K562 (cell line): ENCODE data around the gene CD302. TPM values are rescaled to one million over a fixed set of nuclear protein-coding genes. Genes with fewer than 3 reads are reported as not detected.

Source experiments
- ATAC-seq: fragments of 200-7000 bp; cut with Tn5 transposase; 3 replicates; pipeline ENCODE4 v1.9.1; 2020; ENCODE audit warnings: moderate library complexity
- BruUV-seq: library from RNA; stranded (reverse); fragments of 400-500 nt; replicated peaks from 2 replicates; lab custom pipeline; 2021; lab: Mats Ljungman, UMichigan
- CTCF ChIA-PET: fragments of 300-600 bp; formaldehyde crosslinking; extraction: SDS; loops from one replicate; lab custom pipeline; 2021; ENCODE audit warnings: low intra/inter-chr PET ratio; lab: Yijun Ruan, JAX
- POLR2A ChIA-PET: fragments of 300-600, 350-650 bp; sonication (Branson Sonifier 250); formaldehyde crosslinking; extraction: SDS; loops from one replicate; lab custom pipeline; 2021; ENCODE audit warnings: antibody characterized with exemption, inconsistent platforms; lab: Yijun Ruan, JAX
- DNase-seq, 4 experiments: peaks; one replicate each; pipeline versions ENCODE4 v3.0.0 to v3.0.0-alpha.2; 2011 to 2018; ENCODE audit warnings: low spot score in 3 of 4, mixed read lengths in 3 of 4; ENCODE audit errors: extremely low read depth in 1 of 4
- FAIRE-seq: peaks from 2 replicates; lab custom pipeline; 2011; peaks lifted over from hg19 to GRCh38; lab: Jason Lieb, UNC
- H2AFZ ChIP-seq: 2 replicates; pipeline ENCODE4 v1.6.0; 2011; ENCODE audit warnings: low read depth, low read length, control low read depth, inconsistent platforms
- H3K27ac ChIP-seq: fragments of 200-600 bp; 3 replicates; pipeline ENCODE4 v1.8.0; 2011; ENCODE audit warnings: low read depth, mild to moderate bottlenecking, control low read depth, inconsistent platforms, low read length, moderate library complexity, mixed read lengths; ENCODE audit errors: extremely low read depth
- H3K27me3 ChIP-seq, 2 experiments: fragments of 300-600 bp in 1 of 2; 2 replicates in 1 of 2; 3 replicates in 1 of 2; pipeline versions ENCODE4 v1.6.0 to v1.8.0; 2011; ENCODE audit warnings: inconsistent platforms in 2 of 2, low read length in 2 of 2, mild to moderate bottlenecking in 1 of 2, mixed read lengths in 1 of 2, moderate library complexity in 1 of 2; ENCODE audit not compliant: control insufficient read depth in 2 of 2, insufficient read depth in 2 of 2
- H3K36me3 ChIP-seq: fragments of 300-600 bp; 3 replicates; pipeline ENCODE4 v1.8.0; 2011; ENCODE audit warnings: mild to moderate bottlenecking, low read length, inconsistent platforms; ENCODE audit not compliant: control insufficient read depth, insufficient read depth
- H3K4me1 ChIP-seq, 2 experiments: fragments of 200-600 bp in 1 of 2; replicated peaks in 1 of 2; 2 replicates in 1 of 2; 3 replicates in 1 of 2; pipeline versions ENCODE4 v1.5.1 to v1.8.0; 2011; ENCODE audit warnings: inconsistent platforms in 2 of 2, low read length in 2 of 2, mild to moderate bottlenecking in 1 of 2, mixed read lengths in 1 of 2, moderate library complexity in 1 of 2; ENCODE audit not compliant: control insufficient read depth in 2 of 2, insufficient read depth in 2 of 2
- H3K4me2 ChIP-seq: 2 replicates; pipeline ENCODE4 v1.6.1; 2011; ENCODE audit warnings: low read length, control low read depth, inconsistent platforms, mixed read lengths; ENCODE audit not compliant: insufficient read depth
- H3K4me3 ChIP-seq: fragments of 200-600 bp; sonication (generic), shearing (Covaris generic); 2 replicates; pipeline ENCODE4 v1.5.1; 2016; ENCODE audit warnings: control low read depth, inconsistent platforms
- H3K79me2 ChIP-seq: fragments of 200-600 bp; 3 replicates; pipeline ENCODE4 v1.8.0; 2011; ENCODE audit warnings: low read length, inconsistent platforms; ENCODE audit not compliant: control insufficient read depth, insufficient read depth
- H3K9ac ChIP-seq, 2 experiments: 2 replicates each; pipeline versions ENCODE4 v1.6.0 to v1.6.1; 2011; ENCODE audit warnings: low read depth in 2 of 2, low read length in 2 of 2, control low read depth in 1 of 2, inconsistent platforms in 1 of 2, mild to moderate bottlenecking in 1 of 2, mixed read lengths in 1 of 2; ENCODE audit not compliant: insufficient read depth in 1 of 2
- H3K9me1 ChIP-seq: one replicate; pipeline ENCODE4 v1.6.0; 2011; ENCODE audit warnings: inconsistent platforms, mild to moderate bottlenecking, low read length, moderate library complexity; ENCODE audit not compliant: control insufficient read depth, insufficient read depth
- H3K9me3 ChIP-seq: replicated peaks from 2 replicates; pipeline ENCODE4 v1.5.1; 2011; ENCODE audit warnings: low read depth, low read length, inconsistent platforms; ENCODE audit not compliant: control insufficient read depth, insufficient read depth
- H4K20me1 ChIP-seq: replicated peaks from 2 replicates; pipeline ENCODE4 v1.6.1; 2011; ENCODE audit warnings: low read length, inconsistent platforms, mixed read lengths; ENCODE audit not compliant: control insufficient read depth, insufficient read depth
- ARID1B ChIP-seq: fragments of 450-650 bp; IDR thresholded peaks from 2 replicates; pipeline ENCODE4 v1.6.1; 2016; ENCODE audit warnings: antibody characterized with exemption, mild to moderate bottlenecking, inconsistent platforms
- BRF1 ChIP-seq: IDR thresholded peaks from 3 replicates; pipeline ENCODE4 v1.6.1; 2011; ENCODE audit warnings: borderline replicate concordance, mild to moderate bottlenecking; ENCODE audit not compliant: insufficient read length; ENCODE audit errors: extremely low read depth
- FUS ChIP-seq: fragments of 200-400 bp; formaldehyde crosslinking; optimal IDR thresholded peaks from 2 replicates; pipeline ENCODE3; 2017; ENCODE audit warnings: low read depth, low read length
- HMBOX1 ChIP-seq: sonication (generic); IDR thresholded peaks from 2 replicates; pipeline ENCODE4 v1.6.1; 2016
- HNRNPLL ChIP-seq: fragments of 200-400 bp; formaldehyde crosslinking; IDR thresholded peaks from 2 replicates; pipeline ENCODE4 v1.6.1; 2017; ENCODE audit warnings: low read length, low read depth, mild to moderate bottlenecking; ENCODE audit not compliant: poor library complexity, severe bottlenecking
- HSF4 ChIP-seq: fragments of 250-450 bp; sonication (Bioruptor Pico); IDR thresholded peaks from 2 replicates; pipeline ENCODE4 v2.1.2; 2022; ENCODE audit warnings: mild to moderate bottlenecking, moderate library complexity, borderline replicate concordance
- L3MBTL2 ChIP-seq: fragments of 450-650 bp; IDR thresholded peaks from 2 replicates; pipeline ENCODE4 v1.6.1; 2016; ENCODE audit warnings: mild to moderate bottlenecking, moderate library complexity
- POLR2A ChIP-seq: fragments of 450-650 bp; conservative IDR thresholded peaks from 2 replicates; pipeline ENCODE4 v1.6.1; 2016
- POLR2G ChIP-seq: fragments of 200-400 bp; formaldehyde crosslinking; IDR thresholded peaks from 2 replicates; pipeline ENCODE4 v1.6.1; 2017; ENCODE audit warnings: low read depth, mild to moderate bottlenecking, antibody characterized with exemption, low read length, moderate library complexity
- POLR3A ChIP-seq: IDR thresholded peaks from 2 replicates; pipeline ENCODE4 v1.6.1; 2011; ENCODE audit warnings: borderline replicate concordance, mild to moderate bottlenecking, moderate library complexity; ENCODE audit not compliant: insufficient read length, insufficient read depth; ENCODE audit errors: extremely low read depth
- RUNX1 ChIP-seq: sonication (generic); IDR thresholded peaks from 2 replicates; pipeline ENCODE4 v1.6.1; 2016; ENCODE audit warnings: antibody characterized with exemption, low read depth
- SNRNP70 ChIP-seq: fragments of 200-400 bp; formaldehyde crosslinking; optimal IDR thresholded peaks from 2 replicates; pipeline ENCODE3; 2017; ENCODE audit warnings: low read depth, low read length
- TBP ChIP-seq: optimal IDR thresholded peaks from 2 replicates; pipeline ENCODE3; 2011; ENCODE audit warnings: low read depth, low read length, improper control_type of control experiment
- TEAD4 ChIP-seq, 2 experiments: sonication (generic) in 1 of 2; formaldehyde crosslinking in 1 of 2; IDR thresholded peaks; 2 replicates each; pipeline versions ENCODE4 v1.6.1 to v1.8.0; 2012 to 2022; ENCODE audit warnings: borderline replicate concordance in 1 of 2, inconsistent platforms in 1 of 2, low read length in 1 of 2, mild to moderate bottlenecking in 1 of 2, missing genetic modification reagents in 1 of 2
- ZNF324 ChIP-seq: fragments of 250-450 bp; sonication (Bioruptor Pico); IDR thresholded peaks from 2 replicates; pipeline ENCODE4 v1.4.0; 2020; ENCODE audit warnings: mild to moderate bottlenecking
- ZNF586 ChIP-seq: fragments of 450-650 bp; formaldehyde crosslinking; conservative IDR thresholded peaks from 2 replicates; pipeline ENCODE4 v1.4.0; 2020; ENCODE audit warnings: mild to moderate bottlenecking, moderate library complexity
- WGBS: fragments of 100-300 bp; shearing (Covaris generic); methylation state at CpG from one replicate; pipeline ENCODE4 v1.1.6; 2016; ENCODE audit warnings: low coverage, mixed read lengths; ENCODE audit not compliant: insufficient coverage; ENCODE audit errors: missing lambda C conversion rate; 5-methylcytosine and 5-hydroxymethylcytosine counted together
- in situ Hi-C: fragments of 300-500 bp; cut with MboI; formaldehyde crosslinking; loops from 4 replicates; pipeline ENCODE4 v1.15.0; 2018; ENCODE audit warnings: inconsistent platforms, mixed read lengths
- intact Hi-C: fragments of 100-400 bp; cut with micrococcal nuclease; formaldehyde crosslinking; loops from 2 replicates; pipeline ENCODE4 v1.14.2; 2022
- polyA plus RNA-seq, 8 experiments: library from polyadenylated mRNA; depleted of rRNA in 4 of 8; stranded (reverse) in 5 of 8; unstranded in 3 of 8; fragments of >200 nt; fragmentation: Nextera tagmentation in 2 of 8; fragmentation: Illumina TruSeq in 1 of 8; extraction: Ambion mirVana in 2 of 8; extraction: Trizol in 1 of 8; gene quantifications; 2 replicates each; pipeline versions ENCODE4 v1.2.1 to v1.2.3, GENCODE V29; 2011 to 2014; ENCODE audit warnings: inconsistent platforms in 1 of 8, missing spikeins in 1 of 8
- total RNA-seq, 7 experiments: library from RNA; depleted of rRNA in 6 of 7; stranded (reverse); fragments of >200 nt in 6 of 7; fragmentation: Illumina TruSeq in 2 of 7; extraction: Trizol in 2 of 7; gene quantifications; 2 replicates each; pipeline versions ENCODE4 v1.2.1 to v1.2.3, GENCODE V29; 2011 to 2021; ENCODE audit warnings: low replicate concordance in 1 of 7

CD302 gene
- total and polyA plus RNA-seq, 9 of the 15 experiments (the other 6 are each of a cell fraction or from before 2014, with no cell fraction given), result 0.03 to 0.07 (median 0.04) TPM; not detected in 5

- TF ChIP-seq POLR2A, result 0 out of 2 replicates have a peak, but pooled peaks have one; percentile 4
- no peak for TF ChIP-seq HMBOX1
- 0 out of 2 replicates have a peak, but pooled peaks have one; percentile 6 for TF ChIP-seq POLR2G
- in situ Hi-C loops, result no loop called here
- no peaks in the 10 kb centered on the region for H3K9me3 ChIP-seq
- no peaks in the 10 kb centered on the region for H3K9me1 ChIP-seq
- WGBS, result 25% methylated on average over 3 of the region's 3 CpGs
- H3K4me2 ChIP-seq, result no peak overlapping the region
- H3K27me3 ChIP-seq, result no peaks in the 10 kb centered on the region
- FAIRE-seq (no peak), DNase-seq (no peak), ATAC-seq (peak; percentile 15; the same call in 2 of the 3 replicates)
- H2AFZ ChIP-seq, result no peak overlapping the region
- ChIA-PET POLR2A (interaction anchor here (1.0 to 1.4 kb wide), 3 partner anchors 11 to 29 kb away, joined by 3 to 6 read pairs (median 4); no protein-coding TSS in a partner anchor), CTCF (interaction anchor here (0.7 kb wide), 1 partner anchor 10 kb away, joined by 3 read pairs; no protein-coding TSS in a partner anchor)
- no peaks in the 10 kb centered on the region for H3K79me2 ChIP-seq
- H3K4me3 ChIP-seq, result no peak overlapping the region
- H3K4me1 ChIP-seq, result no peaks in the 10 kb centered on the region
- H3K9ac ChIP-seq, result no peak overlapping the region
- no TSS peak for BruUV-seq
- intact Hi-C loops, result no loop called here
- H3K36me3 ChIP-seq, result peaks cover 20% of the 10 kb centered on the region; the same call in 2 of the 3 replicates
- H3K27ac ChIP-seq, result no peak overlapping the region
- no peaks in the 10 kb centered on the region for H4K20me1 ChIP-seq
Measured at GRCh38 chr2:159773886-159774285, 24.1 kb downstream of the CD302 start.

GRCh38 chr2:159773426-159773825 is 24.6 kb downstream of the CD302 start:
- in situ Hi-C loops (no loop called here), intact Hi-C loops (no loop called here)
- peak; percentile 38 for ATAC-seq
- no peaks in the 10 kb centered on the region for H4K20me1 ChIP-seq
- no peak overlapping the region for H2AFZ ChIP-seq
- H3K79me2 ChIP-seq, result no peaks in the 10 kb centered on the region
- ChIA-PET POLR2A (interaction anchor here (1.0 to 1.4 kb wide), 3 partner anchors 11 to 29 kb away, joined by 3 to 6 read pairs (median 4); no protein-coding TSS in a partner anchor), CTCF (no interaction called here)
- no peak overlapping the region for H3K9ac ChIP-seq
- no peaks in the 10 kb centered on the region for H3K4me1 ChIP-seq
- DNase-seq, result no peak
- BruUV-seq, result no TSS peak
- peaks cover 23% of the 10 kb centered on the region; the same call in 2 of the 3 replicates for H3K36me3 ChIP-seq
- H3K4me2 ChIP-seq, result no peak overlapping the region
- no peak overlapping the region for H3K4me3 ChIP-seq
- H3K9me3 ChIP-seq, result no peaks in the 10 kb centered on the region
- WGBS, result 62% methylated on average over 3 of the region's 3 CpGs
- FAIRE-seq, result no peak
- no peaks in the 10 kb centered on the region for H3K27me3 ChIP-seq
- no peaks in the 10 kb centered on the region for H3K9me1 ChIP-seq
- no peak overlapping the region for H3K27ac ChIP-seq
- TF ChIP-seq HSF4 (no peak), POLR3A (no peak), RUNX1 (no peak), ZNF324 (CRISPR knock-in tag) (no peak), TEAD4 (IDR thresholded peaks at IDR 0.05; ENCODE audit: low read length) (no peak), TEAD4 (CRISPR knock-in tag; IDR thresholded peaks at IDR 0.05; ENCODE audit: borderline replicate concordance) (no peak), SNRNP70 (no peak), FUS (no peak), BRF1 (no peak), ZNF586 (CRISPR knock-in tag) (no peak), L3MBTL2 (no peak), ARID1B (no peak), TBP (no peak), HNRNPLL (no peak)
